GM12878 (cell line): ENCODE measurements around the gene ABCC5.

ENCODE experiments used
- BCL3 ChIP-seq: IDR thresholded peaks from 2 replicates; pipeline ENCODE4 v1.6.1; 2011; ENCODE audit warnings: borderline replicate concordance, low read depth, mild to moderate bottlenecking, moderate library complexity, low read length; ENCODE audit not compliant: insufficient read depth, poor library complexity, severe bottlenecking
- ESRRA ChIP-seq: IDR thresholded peaks from 2 replicates; pipeline ENCODE4 v1.6.1; 2012; ENCODE audit warnings: mild to moderate bottlenecking, low read length, improper control_type of control experiment
- HDAC2 ChIP-seq: fragments of 200-600 bp; sonication (generic); IDR thresholded peaks from 2 replicates; pipeline ENCODE4 v1.6.1; 2017
- NRF1 ChIP-seq: conservative IDR thresholded peaks from 2 replicates; pipeline ENCODE4 v1.6.1; 2011; ENCODE audit warnings: mild to moderate bottlenecking, low read depth, low read length, improper control_type of control experiment
- PAX8 ChIP-seq: fragments of 450-650 bp; IDR thresholded peaks from 2 replicates; pipeline ENCODE4 v1.6.1; 2017; ENCODE audit warnings: mild to moderate bottlenecking, moderate library complexity
- ZBTB4 ChIP-seq: fragments of 450-650 bp; formaldehyde crosslinking; IDR thresholded peaks from 2 replicates; pipeline ENCODE4 v1.4.0; 2022; ENCODE audit warnings: mild to moderate bottlenecking, moderate library complexity
- TF ChIP-seq, protein P1 (sequence below), 3 experiments: IDR thresholded peaks in 2 of 3; conservative IDR thresholded peaks in 1 of 3; 2 replicates each; pipeline ENCODE4 v1.5.1; 2011; ENCODE audit warnings: low read depth in 3 of 3, low read length in 3 of 3, mild to moderate bottlenecking in 3 of 3, control low read depth in 2 of 3, moderate library complexity in 2 of 3, inconsistent platforms in 1 of 3, mixed read lengths in 1 of 3; ENCODE audit not compliant: control insufficient read depth in 2 of 3, insufficient read depth in 1 of 3; ENCODE audit errors: extremely low read depth in 1 of 3

GRCh38 chr3:183912895-183913579 is 104.6 kb downstream of the ABCC5 start:
- TF ChIP-seq NRF1 (no peak), HDAC2 (no peak), ESRRA (no peak), ZBTB4 (CRISPR knock-in tag) (no peak), BCL3 (no peak), PAX8 (no peak)
- TF ChIP-seq, protein P1, sequence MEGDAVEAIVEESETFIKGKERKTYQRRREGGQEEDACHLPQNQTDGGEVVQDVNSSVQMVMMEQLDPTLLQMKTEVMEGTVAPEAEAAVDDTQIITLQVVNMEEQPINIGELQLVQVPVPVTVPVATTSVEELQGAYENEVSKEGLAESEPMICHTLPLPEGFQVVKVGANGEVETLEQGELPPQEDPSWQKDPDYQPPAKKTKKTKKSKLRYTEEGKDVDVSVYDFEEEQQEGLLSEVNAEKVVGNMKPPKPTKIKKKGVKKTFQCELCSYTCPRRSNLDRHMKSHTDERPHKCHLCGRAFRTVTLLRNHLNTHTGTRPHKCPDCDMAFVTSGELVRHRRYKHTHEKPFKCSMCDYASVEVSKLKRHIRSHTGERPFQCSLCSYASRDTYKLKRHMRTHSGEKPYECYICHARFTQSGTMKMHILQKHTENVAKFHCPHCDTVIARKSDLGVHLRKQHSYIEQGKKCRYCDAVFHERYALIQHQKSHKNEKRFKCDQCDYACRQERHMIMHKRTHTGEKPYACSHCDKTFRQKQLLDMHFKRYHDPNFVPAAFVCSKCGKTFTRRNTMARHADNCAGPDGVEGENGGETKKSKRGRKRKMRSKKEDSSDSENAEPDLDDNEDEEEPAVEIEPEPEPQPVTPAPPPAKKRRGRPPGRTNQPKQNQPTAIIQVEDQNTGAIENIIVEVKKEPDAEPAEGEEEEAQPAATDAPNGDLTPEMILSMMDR (IDR thresholded peaks at IDR 0.05 in 2 of 3, conservative IDR thresholded peaks at IDR 0.05 in 1 of 3; ENCODE audit: control insufficient read depth in 2 of 3, extremely low read depth in 1 of 3, insufficient read depth in 1 of 3, low read depth in 3 of 3, low read length in 3 of 3): no peak
